ENCODE measurements around the gene ERC2.

The ERC2 gene

DNA sequence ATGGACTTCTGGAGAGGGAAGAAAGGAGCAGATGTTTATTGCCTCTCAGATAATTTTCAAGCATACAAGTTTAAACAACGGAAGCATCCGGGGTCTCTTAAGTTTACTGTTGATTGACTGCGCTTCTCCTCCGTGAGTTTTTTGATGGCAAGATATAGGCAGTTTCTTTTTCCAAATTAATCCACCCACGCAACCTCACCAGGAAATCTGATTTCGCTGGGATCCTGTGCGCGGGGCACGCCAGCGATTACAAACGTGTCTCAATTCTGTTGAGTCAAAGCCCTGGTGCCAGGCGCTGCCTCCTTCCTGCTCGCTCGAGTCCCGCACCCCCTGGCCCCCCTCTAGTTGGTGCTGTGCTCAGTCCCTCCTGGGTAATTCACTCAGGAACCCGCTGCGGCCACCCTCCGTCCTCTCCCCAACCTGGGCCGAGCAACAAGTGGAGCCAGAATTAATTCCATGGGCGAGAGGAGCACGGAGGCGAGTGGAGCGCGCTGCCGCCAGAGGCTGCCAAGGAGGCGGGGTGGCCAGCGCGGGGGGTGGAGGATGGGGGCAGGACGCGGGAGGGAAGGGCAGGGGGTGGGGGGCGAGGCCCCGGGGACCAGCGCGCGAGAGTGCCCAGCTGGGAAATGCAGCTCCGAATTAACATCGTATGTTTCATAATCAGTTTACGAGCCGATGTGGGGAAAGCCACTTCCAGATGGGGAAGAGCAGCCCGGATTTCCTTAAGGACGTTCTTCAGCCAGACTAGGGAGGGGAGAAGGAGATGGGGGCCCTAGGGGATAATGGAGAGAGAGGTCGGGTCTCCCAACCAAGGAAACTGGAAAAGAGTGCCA is 987.1 kb downstream of the ERC2 start:
- H3K36me3 ChIP-seq (ENCODE audit: control insufficient read depth, insufficient read depth, low read length), result peaks cover 31% of the 10 kb centered on the region
- H3K4me3 ChIP-seq (ENCODE audit: extremely low read depth, insufficient read depth, low read length, poor library complexity, severe bottlenecking), result peak overlapping the region; percentile 28
- WGBS, 2 experiments (ENCODE audit: insufficient coverage in 2 of 2), result 10 to 13% methylated on average over 14 to 25 of the region's 42 CpGs
- peaks cover 18% of the 10 kb centered on the region for H3K4me1 ChIP-seq (ENCODE audit: control insufficient read depth, insufficient read depth, low read length, poor library complexity, severe bottlenecking)
- H3K9me3 ChIP-seq (ENCODE audit: control insufficient read depth, low read length), result no peaks in the 10 kb centered on the region
- no peak overlapping the region for H3K27ac ChIP-seq (ENCODE audit: low read depth, low read length, severe bottlenecking)

GRCh38 chr3:55477306-55478303 is 990.7 kb downstream of the ERC2 start:
- Histone ChIP-seq H3K4me1 (ENCODE audit: control insufficient read depth, insufficient read depth, low read length, poor library complexity, severe bottlenecking) (peaks cover 13% of the 10 kb centered on the region), H3K36me3 (ENCODE audit: control insufficient read depth, insufficient read depth, low read length) (peaks cover 48% of the 10 kb centered on the region), H3K9me3 (ENCODE audit: control insufficient read depth, low read length) (no peaks in the 10 kb centered on the region), H3K4me3 (ENCODE audit: extremely low read depth, insufficient read depth, low read length, poor library complexity, severe bottlenecking) (no peak overlapping the region), H3K27ac (ENCODE audit: low read depth, low read length, severe bottlenecking) (peak overlapping the region; percentile 23)
- 86 to 100% methylated on average over 3 to 6 of the region's 9 CpGs for WGBS, 2 experiments (ENCODE audit: insufficient coverage in 2 of 2)

GRCh38 chr3:55476515-55476914 is 991.8 kb downstream of the ERC2 start:
- H3K36me3 ChIP-seq (ENCODE audit: control insufficient read depth, insufficient read depth, low read length), result peaks cover 58% of the 10 kb centered on the region
- H3K27ac ChIP-seq (ENCODE audit: low read depth, low read length, severe bottlenecking), result no peak overlapping the region
- no peaks in the 10 kb centered on the region for H3K9me3 ChIP-seq (ENCODE audit: control insufficient read depth, low read length)
- H3K4me3 ChIP-seq (ENCODE audit: extremely low read depth, insufficient read depth, low read length, poor library complexity, severe bottlenecking), result no peak overlapping the region
- H3K4me1 ChIP-seq (ENCODE audit: control insufficient read depth, insufficient read depth, low read length, poor library complexity, severe bottlenecking), result peaks cover 5% of the 10 kb centered on the region
- WGBS, 2 experiments (ENCODE audit: insufficient coverage in 2 of 2), result 81% methylated on average over 2 of the region's 3 CpGs; no CpG with 5 or more reads in 1 of the 2 experiments

GRCh38 chr3:55474213-55474632 is 994.0 kb downstream of the ERC2 start:
- WGBS, 2 experiments (ENCODE audit: insufficient coverage in 2 of 2), result 97 to 98% methylated on average over 18 to 44 of the region's 44 CpGs
- no peaks in the 10 kb centered on the region for H3K9me3 ChIP-seq (ENCODE audit: control insufficient read depth, low read length)
- H3K36me3 ChIP-seq (ENCODE audit: control insufficient read depth, insufficient read depth, low read length), result peaks cover 65% of the 10 kb centered on the region
- no peaks in the 10 kb centered on the region for H3K4me1 ChIP-seq (ENCODE audit: control insufficient read depth, insufficient read depth, low read length, poor library complexity, severe bottlenecking)
- no peak overlapping the region for H3K4me3 ChIP-seq (ENCODE audit: extremely low read depth, insufficient read depth, low read length, poor library complexity, severe bottlenecking)
- H3K27ac ChIP-seq (ENCODE audit: low read depth, low read length, severe bottlenecking), result no peak overlapping the region

DNA sequence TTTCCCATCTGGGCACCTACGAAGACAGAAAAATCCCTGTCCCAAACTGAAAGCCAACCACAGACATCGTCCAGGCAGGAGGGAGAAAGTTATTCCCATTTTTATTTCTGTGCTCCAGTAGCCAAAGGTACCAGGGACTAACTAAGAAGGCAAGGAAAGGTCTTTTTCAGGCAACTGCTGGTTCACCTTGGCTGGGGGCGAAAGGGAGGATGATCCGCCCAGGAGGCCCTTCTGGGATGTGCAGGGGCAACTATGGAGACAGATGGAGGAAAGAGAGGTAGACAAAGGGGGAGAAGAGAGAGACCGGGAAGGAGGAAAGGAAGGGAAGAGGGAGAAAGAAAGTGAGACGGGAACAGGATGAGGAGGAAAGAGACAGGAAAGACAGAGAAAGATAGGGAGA is 994.5 kb downstream of the ERC2 start:
- no peaks in the 10 kb centered on the region for H3K9me3 ChIP-seq (ENCODE audit: control insufficient read depth, low read length)
- H3K4me3 ChIP-seq (ENCODE audit: extremely low read depth, insufficient read depth, low read length, poor library complexity, severe bottlenecking), result no peak overlapping the region
- H3K4me1 ChIP-seq (ENCODE audit: control insufficient read depth, insufficient read depth, low read length, poor library complexity, severe bottlenecking), result peaks cover 2% of the 10 kb centered on the region
- no peak overlapping the region for H3K27ac ChIP-seq (ENCODE audit: low read depth, low read length, severe bottlenecking)
- 91 to 94% methylated on average over 5 to 6 of the region's 6 CpGs for WGBS, 2 experiments (ENCODE audit: insufficient coverage in 2 of 2)
- H3K36me3 ChIP-seq (ENCODE audit: control insufficient read depth, insufficient read depth, low read length), result peaks cover 63% of the 10 kb centered on the region

DNA sequence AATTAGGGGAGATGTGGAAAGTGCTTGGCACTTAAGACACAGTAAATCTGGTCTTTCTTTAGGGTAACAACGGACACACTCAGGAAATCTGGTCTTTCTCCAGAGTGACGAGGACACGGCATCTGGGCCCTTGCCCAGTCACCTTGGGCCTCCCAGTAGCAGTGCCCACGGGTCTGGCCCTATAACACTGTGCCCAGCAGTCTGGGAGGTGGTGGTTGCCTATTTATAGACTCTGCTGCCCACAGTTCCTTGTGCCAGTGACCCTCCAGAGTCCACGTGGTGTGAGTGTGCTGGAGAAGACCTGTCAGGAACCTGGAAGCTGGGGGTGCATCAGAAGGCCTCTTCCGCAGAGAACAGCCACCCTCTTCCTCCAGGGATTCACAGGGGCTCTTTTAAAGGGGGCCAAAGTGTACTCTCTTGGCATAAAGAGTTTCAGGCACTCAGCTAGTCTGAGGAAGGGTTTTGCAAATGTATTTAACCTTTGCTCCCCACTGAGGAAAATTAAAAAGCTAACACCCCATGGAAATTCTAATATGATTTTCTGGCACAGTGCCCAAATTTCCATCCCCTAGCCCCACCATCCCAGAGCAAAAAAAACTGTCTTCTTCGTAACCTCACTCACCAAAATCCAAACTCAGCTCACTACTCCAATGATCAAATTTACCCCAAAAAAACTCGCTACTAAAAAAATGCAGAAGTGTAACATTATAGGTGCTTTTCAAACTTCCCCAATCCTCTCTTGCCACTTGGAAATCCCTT is 996.6 kb downstream of the ERC2 start:
- 95 to 97% methylated on average over 6 to 7 of the region's 8 CpGs for WGBS, 2 experiments (ENCODE audit: insufficient coverage in 2 of 2)
- H3K36me3 ChIP-seq (ENCODE audit: control insufficient read depth, insufficient read depth, low read length), result peaks cover 52% of the 10 kb centered on the region
- no peaks in the 10 kb centered on the region for H3K9me3 ChIP-seq (ENCODE audit: control insufficient read depth, low read length)
- H3K27ac ChIP-seq (ENCODE audit: low read depth, low read length, severe bottlenecking), result no peak overlapping the region
- no peak overlapping the region for H3K4me3 ChIP-seq (ENCODE audit: extremely low read depth, insufficient read depth, low read length, poor library complexity, severe bottlenecking)
- peaks cover 16% of the 10 kb centered on the region for H3K4me1 ChIP-seq (ENCODE audit: control insufficient read depth, insufficient read depth, low read length, poor library complexity, severe bottlenecking)

GRCh38 chr3:55471084-55471483 is 997.2 kb downstream of the ERC2 start:
- H3K36me3 ChIP-seq (ENCODE audit: control insufficient read depth, insufficient read depth, low read length), result peaks cover 46% of the 10 kb centered on the region
- H3K27ac ChIP-seq (ENCODE audit: low read depth, low read length, severe bottlenecking), result no peak overlapping the region
- H3K4me1 ChIP-seq (ENCODE audit: control insufficient read depth, insufficient read depth, low read length, poor library complexity, severe bottlenecking), result peaks cover 17% of the 10 kb centered on the region
- no peak overlapping the region for H3K4me3 ChIP-seq (ENCODE audit: extremely low read depth, insufficient read depth, low read length, poor library complexity, severe bottlenecking)
- WGBS, 2 experiments (ENCODE audit: insufficient coverage in 2 of 2), result 100% methylated on average over 1 to 2 of the region's 4 CpGs
- H3K9me3 ChIP-seq (ENCODE audit: control insufficient read depth, low read length), result no peaks in the 10 kb centered on the region

DNA sequence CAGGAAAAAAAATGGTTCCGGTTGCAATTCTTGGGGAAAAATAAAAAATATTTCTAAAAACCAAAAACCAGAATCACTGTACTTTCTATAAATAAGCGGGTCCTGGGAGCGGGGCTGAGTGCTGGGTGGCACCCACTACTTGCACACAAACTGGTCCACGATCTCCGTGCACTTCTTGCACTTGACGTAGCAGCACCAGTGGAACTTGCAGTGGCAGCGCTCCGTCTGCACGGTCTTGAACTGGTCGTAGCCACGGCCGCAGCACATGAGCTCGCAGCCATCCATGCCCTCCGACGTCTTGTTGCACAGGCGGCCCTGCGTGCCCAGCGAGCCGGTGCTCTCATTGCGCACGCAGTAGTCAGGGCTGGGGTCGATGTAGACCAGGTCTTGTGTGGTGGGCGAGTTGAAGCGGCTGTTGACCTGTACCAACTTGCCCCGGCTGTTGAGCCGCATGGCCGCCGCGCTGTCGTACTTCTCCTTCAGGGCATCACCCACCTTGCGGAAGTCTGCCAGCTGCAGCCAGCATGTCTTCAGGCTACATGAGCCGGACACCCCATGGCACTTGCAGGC is 998.2 kb downstream of the ERC2 start:
- 94 to 98% methylated on average over 27 to 31 of the region's 32 CpGs for WGBS, 2 experiments (ENCODE audit: insufficient coverage in 2 of 2)
- peaks cover 45% of the 10 kb centered on the region for H3K36me3 ChIP-seq (ENCODE audit: control insufficient read depth, insufficient read depth, low read length)
- H3K4me3 ChIP-seq (ENCODE audit: extremely low read depth, insufficient read depth, low read length, poor library complexity, severe bottlenecking), result no peak overlapping the region
- H3K4me1 ChIP-seq (ENCODE audit: control insufficient read depth, insufficient read depth, low read length, poor library complexity, severe bottlenecking), result peaks cover 17% of the 10 kb centered on the region
- H3K9me3 ChIP-seq (ENCODE audit: control insufficient read depth, low read length), result no peaks in the 10 kb centered on the region
- H3K27ac ChIP-seq (ENCODE audit: low read depth, low read length, severe bottlenecking), result no peak overlapping the region

DNA sequence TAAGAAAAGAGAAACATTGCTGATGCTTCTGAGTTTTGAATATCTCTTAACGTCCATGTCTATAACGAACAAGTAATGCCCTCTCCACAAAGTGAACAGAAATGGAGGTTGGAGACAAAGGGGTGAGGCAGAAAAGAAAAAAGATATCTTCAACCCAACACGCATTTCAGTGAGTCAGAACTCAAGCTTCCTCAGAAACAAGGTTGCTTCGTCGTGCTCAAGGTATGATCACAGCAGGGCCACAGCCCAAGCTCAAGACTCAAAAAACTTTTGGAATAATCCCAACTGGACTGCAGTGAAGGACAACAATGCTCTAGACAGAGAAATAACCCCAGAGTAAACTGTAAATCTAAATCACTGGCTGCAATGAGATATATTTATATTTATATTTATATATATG is 1000.0 kb downstream of the ERC2 start:
- Histone ChIP-seq H3K4me1 (ENCODE audit: control insufficient read depth, insufficient read depth, low read length, poor library complexity, severe bottlenecking) (peaks cover 17% of the 10 kb centered on the region), H3K9me3 (ENCODE audit: control insufficient read depth, low read length) (no peaks in the 10 kb centered on the region), H3K27ac (ENCODE audit: low read depth, low read length, severe bottlenecking) (no peak overlapping the region), H3K4me3 (ENCODE audit: extremely low read depth, insufficient read depth, low read length, poor library complexity, severe bottlenecking) (no peak overlapping the region), H3K36me3 (ENCODE audit: control insufficient read depth, insufficient read depth, low read length) (peaks cover 39% of the 10 kb centered on the region)
- WGBS, 2 experiments (ENCODE audit: insufficient coverage in 2 of 2), result 69 to 84% methylated on average over 2 to 4 of the region's 5 CpGs

- WGBS, 2 experiments (ENCODE audit: insufficient coverage in 2 of 2), result 100% methylated on average over 1 to 2 of the region's 2 CpGs
- Histone ChIP-seq H3K27ac (ENCODE audit: low read depth, low read length, severe bottlenecking) (peak overlapping the region; percentile 1), H3K4me1 (ENCODE audit: control insufficient read depth, insufficient read depth, low read length, poor library complexity, severe bottlenecking) (peaks cover 17% of the 10 kb centered on the region), H3K4me3 (ENCODE audit: extremely low read depth, insufficient read depth, low read length, poor library complexity, severe bottlenecking) (no peak overlapping the region), H3K36me3 (ENCODE audit: control insufficient read depth, insufficient read depth, low read length) (peaks cover 29% of the 10 kb centered on the region), H3K9me3 (ENCODE audit: control insufficient read depth, low read length) (no peaks in the 10 kb centered on the region)
Measured at GRCh38 chr3:55467099-55467498, 1001.2 kb downstream of the ERC2 start.
